ENCODE data around the gene NPDC1. TPM values are rescaled to one million over a fixed set of nuclear protein-coding genes. Genes with fewer than 3 reads are reported as not detected.

Gene NPDC1
- total and polyA plus RNA-seq, 2 experiments from 2014 or later: 43.1 to 121 TPM

GRCh38 chr9:137078701-137079400, 32.9 kb upstream of the NPDC1 start:
- no peak overlapping the region for H3K4me3 ChIP-seq
- H3K9me3 ChIP-seq (ENCODE audit: low read depth): no peaks in the 10 kb centered on the region
- DNase-seq: no peak
- H3K4me1 ChIP-seq (ENCODE audit: insufficient read depth): peaks cover 11% of the 10 kb centered on the region
- peaks cover 6% of the 10 kb centered on the region; the same call in 1 of the 2 replicates for H3K79me2 ChIP-seq (ENCODE audit: insufficient read depth)
- 79 to 88% methylated on average over 36 to 50 of the region's 51 CpGs for WGBS, 2 experiments (ENCODE audit: low coverage in 1 of 2, low lambda C conversion rate in 2 of 2, missing lambda C conversion rate in 2 of 2)
- H2AFZ ChIP-seq: no peak overlapping the region
- H3K27ac ChIP-seq: no peak overlapping the region
- H3K9ac ChIP-seq: no peak overlapping the region
- H3K27me3 ChIP-seq (replicated peaks; ENCODE audit: insufficient read depth): no peaks in the 10 kb centered on the region
- H3K4me2 ChIP-seq (ENCODE audit: unreplicated experiment): no peak overlapping the region
- in situ Hi-C loops (cut with MboI): no loop called here
- H4K20me1 ChIP-seq (ENCODE audit: insufficient read depth): no peaks in the 10 kb centered on the region
- peaks cover 16% of the 10 kb centered on the region for H3F3A ChIP-seq (ENCODE audit: insufficient read depth)
- TF ChIP-seq EZH2phosphoT487 (IDR thresholded peaks at IDR 0.05; ENCODE audit: insufficient read depth, low read depth): no peak
- TF ChIP-seq EZH2 (IDR thresholded peaks at IDR 0.05; ENCODE audit: insufficient read depth, poor library complexity, severe bottlenecking): no peak
- no peaks in the 10 kb centered on the region for H3K9me2 ChIP-seq (ENCODE audit: insufficient read depth)
- 0 out of 2 replicates have a peak, but pooled peaks cover 2% of the 10 kb centered on the region for H3K36me3 ChIP-seq (ENCODE audit: low read depth)

GRCh38 chr9:137077758-137078693, 32.0 kb upstream of the NPDC1 start:
- H3K36me3 ChIP-seq (ENCODE audit: low read depth): 0 out of 2 replicates have a peak, but pooled peaks cover 2% of the 10 kb centered on the region
- H2AFZ ChIP-seq: peak overlapping the region; percentile 70
- WGBS, 2 experiments (ENCODE audit: low coverage in 1 of 2, low lambda C conversion rate in 2 of 2, missing lambda C conversion rate in 2 of 2): 36 to 65% methylated on average over 24 to 50 of the region's 76 CpGs
- no peaks in the 10 kb centered on the region for H3K27me3 ChIP-seq (replicated peaks; ENCODE audit: insufficient read depth)
- peaks cover 5% of the 10 kb centered on the region for H3K4me1 ChIP-seq (ENCODE audit: insufficient read depth)
- H3K9me2 ChIP-seq (ENCODE audit: insufficient read depth): no peaks in the 10 kb centered on the region
- H3K4me3 ChIP-seq: peak overlapping the region; percentile 79
- TF ChIP-seq EZH2phosphoT487 (IDR thresholded peaks at IDR 0.05; ENCODE audit: insufficient read depth, low read depth): no peak
- TF ChIP-seq EZH2 (IDR thresholded peaks at IDR 0.05; ENCODE audit: insufficient read depth, poor library complexity, severe bottlenecking): no peak
- H3F3A ChIP-seq (ENCODE audit: insufficient read depth): peaks cover 11% of the 10 kb centered on the region
- no peaks in the 10 kb centered on the region for H3K9me3 ChIP-seq (ENCODE audit: low read depth)
- peak overlapping the region; percentile 81 for H3K4me2 ChIP-seq (ENCODE audit: unreplicated experiment)
- H3K27ac ChIP-seq: no peak overlapping the region
- H3K79me2 ChIP-seq (ENCODE audit: insufficient read depth): peaks cover 6% of the 10 kb centered on the region; the same call in 1 of the 2 replicates
- peak; percentile 27 for DNase-seq
- no peaks in the 10 kb centered on the region for H4K20me1 ChIP-seq (ENCODE audit: insufficient read depth)
- in situ Hi-C loops (cut with MboI): no loop called here
- peak overlapping the region; percentile 68 for H3K9ac ChIP-seq

GRCh38 chr9:137077010-137077747, 31.2 kb upstream of the NPDC1 start, which contains the start of gene UAP1L1:
Gene UAP1L1, plus strand, starts transcription at chr9:137077517. Its CDS starts 16 bp downstream, at chr9:137077533.
- Histone ChIP-seq H3K9me2 (ENCODE audit: insufficient read depth) (no peaks in the 10 kb centered on the region), H3F3A (ENCODE audit: insufficient read depth) (peaks cover 5% of the 10 kb centered on the region; the same call in 1 of the 2 replicates), H3K9ac (peak within 1 kb of the TSS; percentile 68), H3K36me3 (ENCODE audit: low read depth) (0 out of 2 replicates have a peak, but pooled peaks cover 2% of the 10 kb centered on the region), H3K4me2 (ENCODE audit: unreplicated experiment) (peak within 1 kb of the TSS; percentile 81), H3K27me3 (replicated peaks; ENCODE audit: insufficient read depth) (no peaks in the 10 kb centered on the region), H3K27ac (no peak within 1 kb of the TSS), H3K4me3 (peak within 1 kb of the TSS; percentile 79), H4K20me1 (ENCODE audit: insufficient read depth) (no peaks in the 10 kb centered on the region), H3K79me2 (ENCODE audit: insufficient read depth) (peaks cover 6% of the 10 kb centered on the region; the same call in 1 of the 2 replicates), H3K9me3 (ENCODE audit: low read depth) (no peaks in the 10 kb centered on the region), H2AFZ (peak within 1 kb of the TSS; percentile 74), H3K4me1 (ENCODE audit: insufficient read depth) (no peaks in the 10 kb centered on the region)
- peak; percentile 78 for DNase-seq
- WGBS, 2 experiments (ENCODE audit: low coverage in 1 of 2, low lambda C conversion rate in 2 of 2, missing lambda C conversion rate in 2 of 2): 4 to 5% methylated on average over 43 to 54 of the region's 87 CpGs
- no peak for TF ChIP-seq EZH2 (IDR thresholded peaks at IDR 0.05; ENCODE audit: insufficient read depth, poor library complexity, severe bottlenecking)
- TF ChIP-seq EZH2phosphoT487 (IDR thresholded peaks at IDR 0.05; ENCODE audit: insufficient read depth, low read depth): no peak
- in situ Hi-C loops (cut with MboI): no loop called here
